Cortex of kidney (tissue), 1 donor: ENCODE measurements around the gene CCL23.
"Not testable (repeated sequence)": the region's sequence is repeated elsewhere in the genome, so short reads cannot be mapped to it uniquely, and the experiment has no call there.

Source experiments
- DNase-seq: peaks from one replicate; lab custom pipeline; 2025; lab: John Stamatoyannopoulos, UW

Gene CCL23

DNA sequence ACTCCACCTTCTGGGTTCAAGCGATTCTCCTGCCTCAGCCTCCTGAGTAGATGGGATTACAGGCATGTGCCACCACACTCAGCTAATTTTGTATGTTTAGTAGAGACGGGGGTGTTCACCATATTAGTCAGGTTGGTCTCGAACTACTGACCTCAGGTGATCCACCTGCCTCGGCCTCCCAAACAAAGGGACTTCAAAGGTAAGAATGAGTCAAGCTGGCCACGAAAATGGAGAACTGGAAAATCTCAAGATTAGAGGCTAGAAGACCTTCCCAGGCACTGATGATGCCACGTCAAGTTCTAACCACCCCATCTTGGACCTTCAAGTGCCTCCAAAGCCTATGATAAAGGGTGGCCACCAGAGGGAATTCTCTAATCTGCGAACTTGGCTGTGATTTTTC lies 15.1 kb downstream of the CCL23 start:
- no peak for DNase-seq

DNA sequence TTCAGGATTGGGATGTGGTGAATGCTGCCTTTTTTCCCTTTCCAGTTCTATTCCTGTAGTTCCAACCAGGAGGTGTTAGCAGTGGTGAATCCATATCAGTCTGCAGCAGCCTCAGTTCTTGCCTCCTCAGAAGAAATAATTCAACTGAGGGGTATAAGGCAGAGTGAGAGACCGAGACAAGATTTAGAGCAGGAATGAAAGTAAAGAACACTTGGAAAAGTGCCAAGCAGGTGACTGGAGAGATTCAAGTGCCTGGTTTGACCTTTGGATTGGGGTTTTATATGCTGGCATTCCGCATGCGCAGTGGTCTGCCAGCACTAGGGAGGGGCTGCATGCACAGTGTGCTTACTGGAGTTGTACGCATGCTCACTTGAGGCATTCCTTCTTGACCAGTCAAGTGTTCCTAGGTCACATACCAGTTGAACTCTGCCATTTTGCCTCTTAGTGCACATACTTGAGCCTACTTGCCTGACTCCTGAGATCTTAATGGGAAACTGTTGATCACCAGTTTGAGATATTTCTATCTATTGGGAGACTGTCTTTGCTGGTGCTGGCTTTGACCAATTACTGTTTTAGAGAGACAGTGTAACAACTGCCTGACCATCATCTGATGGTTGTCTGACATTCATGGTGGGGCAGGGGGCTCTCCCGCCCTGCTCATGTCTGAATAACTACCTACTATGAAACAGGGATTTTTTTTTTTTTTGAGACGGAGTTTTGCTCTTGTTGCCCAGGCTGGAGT lies 15.7 kb downstream of the CCL23 start:
- no peak for DNase-seq

DNA sequence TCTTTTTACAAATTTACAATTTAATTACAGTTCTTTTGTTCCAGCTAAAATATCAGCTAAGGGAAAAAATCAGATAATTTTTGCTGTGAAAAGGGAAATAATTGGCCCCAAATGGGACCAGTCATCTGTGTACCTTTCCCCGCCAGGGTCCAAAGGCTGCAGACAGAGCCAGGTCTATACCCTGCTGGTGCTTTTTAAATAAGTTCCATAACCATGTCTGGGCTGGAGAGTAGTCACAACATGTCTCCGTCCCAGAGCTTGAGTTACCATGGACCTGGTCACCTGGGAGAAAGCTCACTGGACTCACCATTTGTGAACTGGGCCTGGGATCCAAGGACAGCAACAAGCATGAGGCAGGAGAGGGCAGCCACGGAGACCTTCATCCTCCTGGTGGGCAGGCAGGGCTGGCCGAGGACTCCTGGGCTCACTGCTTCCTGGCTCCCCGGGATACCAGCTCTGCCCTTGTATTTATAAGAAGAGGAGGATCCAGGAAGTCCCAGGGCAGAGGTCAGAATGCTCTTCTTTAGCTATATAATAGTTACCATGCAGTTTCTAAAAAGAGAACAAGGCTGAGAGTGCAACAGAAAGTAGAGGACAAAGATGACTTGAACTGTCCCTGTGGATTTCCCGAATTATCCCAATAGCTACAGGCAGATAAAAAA lies 16.5 kb downstream of the CCL23 start, which contains the start of gene CCL15:
CCL15 (minus strand) TSS at position 444 of the 662 bp plus-strand sequence; CDS start at position 383, 61 bp downstream.
- DNase-seq = no peak

DNA sequence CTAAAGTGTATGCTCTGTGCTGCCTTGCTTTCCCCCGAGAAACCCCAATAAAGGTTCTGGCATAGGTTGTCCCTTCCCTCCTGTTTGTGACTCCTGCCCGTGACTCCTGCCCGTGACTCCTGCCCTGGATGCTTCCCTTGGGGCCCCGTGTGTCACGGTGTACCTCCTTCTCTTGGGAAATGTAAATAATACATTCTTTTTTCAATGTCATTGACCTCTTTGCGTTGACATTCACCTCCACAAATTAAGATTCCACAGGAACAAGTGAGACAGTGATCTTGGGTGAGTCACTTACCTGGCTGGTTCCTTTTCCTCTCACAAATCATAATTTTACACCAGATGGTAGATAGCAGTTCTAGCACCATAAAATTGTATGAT lies 17.1 kb downstream of the CCL23 start:
- no peak for DNase-seq

DNA sequence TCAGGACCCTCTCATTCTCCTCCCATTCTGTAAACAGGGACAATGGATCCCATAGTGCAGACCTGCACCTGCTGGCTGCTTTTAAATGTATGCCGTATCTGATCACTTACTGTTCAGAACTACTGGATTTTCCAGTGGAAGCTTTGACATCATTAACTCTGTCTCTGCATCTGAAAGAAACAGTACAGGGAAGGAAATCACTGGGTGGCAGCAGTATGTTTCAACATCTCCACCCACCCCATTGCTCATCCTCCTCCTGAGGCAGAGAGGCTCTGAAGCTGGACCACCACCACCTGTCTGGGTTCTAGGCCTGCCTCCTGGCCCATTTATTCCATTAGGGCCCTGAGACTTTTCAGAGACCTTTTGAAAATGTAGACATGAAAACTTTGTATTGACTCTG lies 19.0 kb downstream of the CCL23 start:
- DNase-seq = no peak

DNA sequence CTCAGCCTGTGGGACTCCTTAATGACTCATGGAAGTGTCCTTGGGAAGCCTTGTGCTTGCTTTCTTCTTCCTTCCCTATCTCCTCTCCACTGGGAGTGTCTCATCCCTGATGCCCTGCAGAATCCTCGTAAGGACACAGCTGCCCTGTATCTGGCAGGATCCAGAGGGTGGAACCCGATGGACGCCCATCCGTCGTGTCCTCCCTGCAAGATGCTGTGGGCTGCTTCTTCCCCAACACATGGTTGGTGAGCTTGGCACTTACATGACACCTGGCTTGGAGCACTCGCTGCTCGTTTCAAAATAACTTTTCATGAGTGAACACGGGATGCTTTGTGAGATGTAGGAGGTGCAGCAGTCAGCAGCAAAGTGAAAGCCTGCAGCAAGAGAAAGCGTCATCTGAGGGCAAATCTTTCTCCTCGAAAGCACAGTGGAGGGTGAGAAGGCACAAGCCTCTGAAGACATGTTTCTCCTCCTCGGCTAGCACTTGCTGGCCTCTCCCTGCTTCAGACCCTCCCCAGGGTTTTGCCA lies 19.7 kb downstream of the CCL23 start:
- DNase-seq = no peak

DNA sequence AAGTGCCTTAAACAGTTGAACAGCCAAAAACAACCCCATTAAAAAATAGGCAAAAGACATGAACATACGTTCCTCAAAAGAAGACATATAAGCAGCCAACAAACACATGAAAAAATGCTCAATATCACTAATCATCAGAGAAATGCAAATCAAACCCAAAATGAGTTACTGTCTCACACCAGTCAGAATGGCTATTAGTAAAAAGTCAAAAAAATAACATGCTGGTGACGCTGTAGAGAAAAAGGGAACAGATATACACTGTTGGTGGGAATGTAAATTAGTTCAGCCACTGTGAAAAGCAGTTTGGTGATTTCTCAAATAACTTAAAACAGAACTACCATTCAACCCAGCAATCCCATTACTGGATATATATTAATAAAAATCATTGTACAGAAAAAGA lies 22.4 kb downstream of the CCL23 start:
- DNase-seq = not testable (repeated sequence)

DNA sequence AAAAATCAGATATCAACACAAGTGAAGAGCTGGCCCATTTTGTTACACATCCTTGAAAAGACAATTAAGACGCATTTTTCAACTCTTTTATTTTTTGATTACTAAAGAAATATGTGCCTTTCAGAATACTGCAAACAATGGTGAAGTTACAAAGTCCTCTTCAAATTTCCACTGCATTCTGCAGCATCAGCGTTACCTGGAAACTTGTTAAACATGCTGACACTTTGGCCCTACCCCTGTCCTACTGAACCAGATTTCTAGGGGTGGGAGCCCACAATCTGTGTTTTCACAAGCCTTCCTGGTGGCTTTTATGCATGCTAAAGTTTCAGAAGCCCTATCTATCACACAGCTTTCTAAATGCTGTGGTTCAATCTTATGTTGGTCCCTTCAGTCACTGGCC lies 26.7 kb downstream of the CCL23 start:
- DNase-seq = no peak

DNA sequence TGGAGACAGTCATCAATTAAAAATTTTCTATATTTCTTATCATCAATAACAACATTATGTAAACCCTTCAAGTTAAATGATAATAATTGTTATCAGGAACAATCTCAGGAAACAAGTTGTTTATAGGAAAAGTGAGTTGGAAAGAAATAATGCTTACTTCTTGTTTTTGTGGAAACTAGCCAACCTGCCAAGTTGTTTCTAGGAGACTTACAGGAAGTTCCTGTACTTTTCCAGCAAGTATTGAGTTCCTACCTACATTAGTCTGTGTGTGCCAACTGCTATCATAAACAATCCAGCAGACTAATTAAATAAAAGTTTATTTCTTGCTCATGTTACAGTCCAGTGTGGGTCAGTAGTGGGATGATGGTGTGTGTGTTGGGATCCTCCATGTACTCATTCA lies 29.6 kb downstream of the CCL23 start:
- DNase-seq = no peak

DNA sequence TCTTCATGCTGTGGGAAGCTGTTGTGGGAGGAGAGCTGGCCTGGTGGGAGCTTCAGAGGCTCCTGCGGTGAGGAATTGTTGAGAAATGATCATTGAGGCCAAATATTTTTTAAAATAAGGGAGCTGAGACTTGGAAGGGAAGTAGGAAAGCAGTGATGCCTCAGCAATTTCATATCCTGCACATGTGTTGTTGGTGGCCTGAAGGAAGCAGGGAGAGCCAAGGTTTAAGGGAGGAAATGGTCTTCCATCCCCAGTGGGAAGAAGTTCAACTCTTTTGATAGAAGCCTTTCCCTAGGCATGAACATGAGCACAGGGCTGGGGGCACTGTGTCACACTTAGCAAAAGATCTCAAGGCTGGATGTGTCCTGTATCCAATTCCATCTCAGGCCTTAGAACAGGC lies 31.1 kb downstream of the CCL23 start, which contains the start of gene CCL14:
CCL14 (minus strand) TSS at position 87 of the 400 bp plus-strand sequence; CDS start at position 7, 80 bp downstream.
- DNase-seq = no peak

DNA sequence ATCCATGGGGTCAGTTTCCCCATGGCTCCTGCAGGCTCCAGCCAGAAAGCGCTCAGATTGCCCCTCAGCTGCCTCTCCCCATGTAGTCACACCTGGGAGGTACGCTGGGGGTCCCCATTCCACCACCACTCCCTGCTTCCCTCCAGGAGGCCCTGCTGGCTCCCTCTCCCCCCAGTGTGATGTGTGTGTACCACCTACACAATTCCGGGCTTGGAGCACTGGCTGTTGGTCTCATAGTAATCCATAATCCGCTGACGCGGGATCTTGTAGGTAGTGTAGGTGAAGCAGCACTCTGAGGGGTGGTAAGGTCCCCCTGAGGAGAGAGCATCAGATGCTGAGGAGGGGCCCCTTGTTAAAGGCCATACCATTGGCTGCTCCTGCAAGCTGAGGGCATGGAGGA lies 33.6 kb downstream of the CCL23 start:
- DNase-seq = no peak

DNA sequence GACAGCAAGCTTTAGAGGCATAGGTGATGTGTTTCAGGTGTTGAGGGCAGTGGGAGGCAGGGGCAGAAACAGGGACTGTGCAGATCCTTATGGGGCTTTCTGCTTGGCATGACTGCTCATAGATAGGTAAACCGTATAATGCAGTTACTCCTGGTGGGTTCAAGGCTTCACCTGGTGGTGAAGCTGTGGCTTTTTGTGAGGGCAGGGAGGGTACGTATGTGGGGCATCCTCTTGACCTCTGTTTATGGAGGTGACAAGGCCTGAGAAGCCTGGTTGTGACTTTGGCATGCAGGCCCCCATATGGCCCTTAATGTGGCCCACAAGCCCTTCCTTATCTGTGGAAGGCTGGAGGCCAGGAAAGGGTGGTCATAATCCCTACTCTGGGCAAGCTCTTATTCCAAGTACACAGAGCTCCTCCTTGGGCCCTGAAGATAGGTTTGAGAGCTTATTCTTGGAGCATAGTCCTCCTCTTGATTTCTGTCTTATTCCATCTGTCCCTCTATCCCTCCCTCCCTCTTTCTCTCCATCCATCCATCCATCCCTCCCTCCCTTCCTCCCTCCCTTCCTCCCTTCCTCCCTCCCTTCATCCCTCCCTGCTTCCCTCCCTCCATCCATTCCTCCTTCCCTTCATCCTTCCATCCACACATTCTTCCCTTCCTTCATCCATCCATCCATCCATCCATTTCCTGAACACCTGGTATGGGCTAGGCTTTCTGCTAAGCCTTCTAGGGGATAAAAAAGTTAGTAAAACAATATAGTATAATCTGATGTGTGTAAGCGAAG lies 35.2 kb downstream of the CCL23 start:
- no peak for DNase-seq

DNA sequence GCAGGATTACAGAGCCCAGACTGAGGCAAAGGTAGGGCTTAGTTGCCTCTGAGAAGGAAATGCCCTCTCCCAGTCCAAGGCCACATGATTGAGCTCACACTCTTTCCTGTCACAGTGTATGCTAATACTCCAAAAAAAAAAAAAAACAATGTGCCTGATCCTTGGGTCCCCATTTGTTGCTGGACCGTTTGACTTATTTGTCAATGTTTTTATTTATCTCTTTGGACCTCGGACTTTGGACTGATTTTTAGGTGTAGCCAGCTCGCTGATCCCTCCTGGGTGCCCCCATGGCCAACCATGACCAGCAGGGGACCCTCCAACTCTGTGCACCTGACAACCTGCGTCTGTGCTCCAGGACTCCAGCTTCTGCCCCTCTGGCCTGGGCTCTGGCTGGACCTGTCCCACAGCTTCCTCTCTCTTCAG lies 35.9 kb downstream of the CCL23 start:
- no peak for DNase-seq

DNA sequence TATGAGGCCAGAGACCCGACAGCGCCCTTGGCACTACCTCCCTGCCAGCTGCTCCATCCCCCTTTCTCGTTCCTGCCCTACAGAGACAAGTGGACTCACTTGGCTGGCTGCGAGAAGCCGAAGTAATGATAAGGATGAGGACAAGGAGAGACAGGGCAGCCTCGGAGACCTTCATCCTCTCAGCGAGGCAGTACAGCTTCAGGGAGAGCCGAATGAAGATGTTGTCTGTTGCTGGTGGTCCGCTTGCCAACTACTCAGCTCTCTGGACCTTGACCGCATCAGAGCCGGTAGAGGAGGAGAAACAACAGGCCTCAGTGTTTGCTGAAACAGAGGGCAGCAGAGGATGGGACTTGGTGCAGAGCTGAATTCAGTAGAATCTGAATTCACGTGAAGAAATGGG lies 36.5 kb downstream of the CCL23 start, which contains the start of gene CCL16:
CCL16 (minus strand) TSS at position 252 of the 400 bp plus-strand sequence; CDS start at position 175, 77 bp downstream.
- no peak for DNase-seq

DNA sequence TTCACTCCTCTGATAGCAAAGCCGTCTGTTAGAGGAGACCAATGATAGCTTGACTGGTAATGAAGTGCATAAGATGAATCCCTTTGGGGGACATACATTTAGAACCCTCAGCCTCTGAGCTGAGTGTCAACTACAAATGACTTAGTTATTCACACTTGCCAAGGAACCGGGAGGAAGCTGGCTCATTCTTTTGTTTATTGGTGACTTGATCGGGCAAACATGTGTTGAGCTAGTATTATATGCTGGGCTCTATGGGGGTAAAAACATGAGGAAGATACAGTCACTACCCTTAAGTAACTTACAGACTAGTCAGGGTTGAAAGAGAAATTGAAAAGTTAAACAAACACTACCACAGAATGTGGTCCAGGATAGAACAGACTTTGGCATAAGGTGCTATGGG lies 39.4 kb downstream of the CCL23 start:
- DNase-seq = no peak

DNA sequence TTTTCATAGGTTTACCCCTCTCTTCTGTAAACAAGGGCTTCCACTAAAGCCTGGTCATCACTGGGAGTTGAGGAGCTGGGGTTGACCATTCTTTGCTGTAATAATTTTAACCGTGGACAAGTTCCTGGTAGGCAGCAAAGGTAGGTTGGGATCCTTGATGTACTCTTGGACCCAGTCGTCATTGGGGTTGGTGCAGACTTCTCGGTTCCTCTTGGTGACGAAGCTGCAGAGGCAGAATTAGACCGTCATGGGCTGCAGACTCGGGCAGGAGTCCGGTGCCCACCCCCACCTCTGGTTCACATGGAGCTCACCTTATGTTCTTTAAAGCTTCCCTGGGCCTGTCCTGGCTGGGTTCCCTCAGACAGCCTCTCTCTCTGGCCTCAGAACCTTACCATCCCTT lies 40.3 kb downstream of the CCL23 start:
- no peak for DNase-seq

DNA sequence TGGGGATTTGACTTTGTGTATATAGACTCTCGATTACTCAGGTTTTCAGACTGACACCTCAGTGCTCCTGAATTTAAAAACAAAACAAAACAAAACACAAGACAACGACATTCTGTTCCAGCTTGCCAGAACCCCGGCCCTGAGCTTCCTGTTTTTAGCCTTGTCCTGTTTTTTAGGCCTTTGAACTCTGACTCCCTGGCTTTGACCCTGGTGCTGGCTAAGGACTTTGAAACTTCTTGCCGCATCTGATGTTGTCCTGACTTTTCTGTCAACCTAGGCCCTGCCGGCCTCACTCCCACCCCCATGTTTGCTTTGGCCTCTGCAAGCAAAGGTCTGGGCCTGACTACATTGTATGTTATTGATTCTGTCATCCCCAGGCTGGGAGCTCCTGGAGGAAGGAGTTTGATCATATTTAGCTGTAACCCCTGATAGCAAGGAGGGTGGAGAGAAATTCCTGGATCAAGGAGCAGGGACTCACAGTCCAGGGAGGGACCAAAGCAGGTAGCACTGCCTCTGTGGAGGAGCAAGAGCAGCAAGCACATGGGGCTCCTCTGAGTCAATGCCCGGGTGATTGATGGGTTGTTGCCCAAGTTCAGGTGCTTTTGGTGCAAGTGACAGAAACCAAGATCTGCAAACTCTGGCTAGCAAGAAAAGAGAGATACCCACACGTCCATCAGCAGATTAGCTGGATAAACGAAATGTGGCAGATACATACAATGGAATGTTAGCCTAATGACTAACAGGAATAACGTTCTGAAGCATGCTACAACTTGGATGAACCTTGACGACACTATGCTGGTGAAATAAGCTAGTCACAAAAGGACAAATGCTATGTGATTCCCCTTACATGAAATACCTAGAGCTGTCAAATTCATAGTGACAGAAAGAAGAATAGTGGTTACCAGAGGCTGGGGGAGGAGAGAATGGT lies 44.2 kb downstream of the CCL23 start:
- DNase-seq = no peak

DNA sequence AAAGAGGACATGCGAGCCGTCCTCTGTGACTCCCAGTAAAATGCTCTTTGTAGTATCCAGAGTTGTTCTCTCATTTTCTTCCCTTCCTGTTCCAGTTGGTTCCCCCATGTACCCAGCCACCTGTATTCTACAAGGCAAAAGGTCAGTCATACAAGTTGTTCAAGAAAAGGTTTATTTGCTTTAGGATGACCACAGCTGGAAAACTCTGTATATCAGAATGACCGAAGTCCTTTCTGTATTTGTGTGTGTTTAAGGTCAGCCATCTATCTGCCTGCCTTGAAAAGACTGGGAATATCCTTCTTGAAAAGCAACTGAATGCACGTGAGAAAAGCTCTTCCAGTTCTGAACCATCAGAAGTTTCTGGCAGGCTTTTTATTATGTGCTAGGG lies 44.8 kb downstream of the CCL23 start:
- DNase-seq = no peak

DNA sequence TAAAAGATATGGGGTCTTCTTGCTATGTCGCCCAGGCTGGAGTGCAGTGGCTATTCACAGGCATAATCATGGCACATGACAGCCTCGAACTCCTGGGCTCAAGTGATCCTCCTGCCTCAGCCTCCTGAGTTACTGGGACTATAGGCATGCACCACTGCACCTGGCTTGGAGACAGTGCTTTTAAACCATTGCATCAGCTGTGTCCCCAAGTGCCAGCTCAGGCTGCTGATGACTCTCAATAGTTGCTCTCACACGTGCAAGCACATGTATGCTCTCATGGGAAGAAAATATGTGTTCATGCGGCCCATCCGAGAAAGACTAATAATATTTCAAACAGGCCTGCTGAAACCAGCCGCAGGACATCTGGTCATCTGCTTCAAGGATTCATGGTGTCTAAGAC lies 45.2 kb downstream of the CCL23 start:
- DNase-seq = no peak

DNA sequence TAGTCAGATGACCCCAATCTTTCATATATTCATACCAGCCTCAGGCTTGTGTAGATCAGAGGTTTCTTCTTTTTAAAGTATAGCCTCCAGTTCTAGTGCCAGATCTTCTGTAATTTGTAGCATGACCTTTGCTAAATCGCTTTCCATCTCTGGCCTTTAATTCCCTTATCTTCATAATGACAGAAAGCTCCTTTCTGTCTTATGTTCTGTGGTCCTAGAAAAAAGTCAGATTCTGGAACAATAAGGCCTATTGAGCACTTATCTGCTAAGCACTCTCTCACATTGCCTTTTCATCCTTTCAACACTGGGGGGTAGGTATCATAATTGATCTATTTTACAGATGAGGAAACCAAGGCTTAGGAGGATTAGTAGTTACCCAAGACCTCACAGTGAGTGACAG lies 45.7 kb downstream of the CCL23 start:
- DNase-seq = no peak
